Liver (tissue), 3 donors: ENCODE results near the gene RAE1.
"Not testable (repeated sequence)": the region's sequence is repeated elsewhere in the genome, so short reads cannot be mapped to it uniquely, and the experiment has no call there.

Experiments
- CTCF ChIP-seq: fragments of 150-350 bp; IDR thresholded peaks from 2 replicates; pipeline ENCODE4 v1.5.1; 2017; ENCODE audit warnings: improper control_type of control experiment, low read depth, low read length; ENCODE audit not compliant: missing input control
- EGR1 ChIP-seq, 2 donors: IDR thresholded peaks; 2 replicates each; pipeline ENCODE4 v1.6.1; 2016 to 2018; ENCODE audit warnings: antibody characterized with exemption in 2 of 2, low read depth in 2 of 2
- GABPA ChIP-seq, 2 donors: IDR thresholded peaks in 1 of 2; conservative IDR thresholded peaks in 1 of 2; 2 replicates each; pipeline ENCODE4 v1.6.1; 2016; ENCODE audit warnings: antibody characterized with exemption in 2 of 2, mild to moderate bottlenecking in 1 of 2, moderate library complexity in 1 of 2
- JUND ChIP-seq, 2 donors: IDR thresholded peaks; 2 replicates each; pipeline ENCODE4 v1.6.1; 2016; ENCODE audit warnings: antibody characterized with exemption in 2 of 2
- RAD21 ChIP-seq, 2 donors: IDR thresholded peaks; 2 replicates each; pipeline ENCODE4 v1.6.1; 2016; ENCODE audit warnings: antibody characterized with exemption in 2 of 2, mild to moderate bottlenecking in 2 of 2
- SP1 ChIP-seq: IDR thresholded peaks from 2 replicates; pipeline ENCODE4 v1.6.1; 2018; ENCODE audit warnings: antibody characterized with exemption, mild to moderate bottlenecking
- TAF1 ChIP-seq: conservative IDR thresholded peaks from 2 replicates; pipeline ENCODE4 v1.6.1; 2016; ENCODE audit warnings: antibody characterized with exemption, mild to moderate bottlenecking
- TF ChIP-seq, protein P1 (sequence below): IDR thresholded peaks from 2 replicates; pipeline ENCODE4 v1.6.1; 2016; ENCODE audit warnings: antibody characterized with exemption
- donor health status: healthy.
- donor health status: healthy.

- not testable (repeated sequence) for TF ChIP-seq SP1; TAF1; GABPA (IDR thresholded peaks at IDR 0.05 in 1 of 2, conservative IDR thresholded peaks at IDR 0.05 in 1 of 2); CTCF; RAD21 (IDR thresholded peaks at IDR 0.05); EGR1 (IDR thresholded peaks at IDR 0.05; ENCODE audit: low read depth in 2 of 2); JUND (IDR thresholded peaks at IDR 0.05)
- TF ChIP-seq, protein P1, sequence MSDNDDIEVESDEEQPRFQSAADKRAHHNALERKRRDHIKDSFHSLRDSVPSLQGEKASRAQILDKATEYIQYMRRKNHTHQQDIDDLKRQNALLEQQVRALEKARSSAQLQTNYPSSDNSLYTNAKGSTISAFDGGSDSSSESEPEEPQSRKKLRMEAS, result not testable (repeated sequence)
These were observed 2.7 kb upstream of the RAE1 start for GRCh38 chr20:57348200-57348921.
